COLO829 (cell line): Measurements from ENCODE around the gene ARHGEF12.
A peak's percentile ranks its signal among the peaks of the same experiment; 100 is the strongest.

ENCODE experiments used
- DNase-seq: peaks from one replicate; pipeline ENCODE4 v3.0.0; 2012; ENCODE audit warnings: low spot score

The ARHGEF12 gene

DNA sequence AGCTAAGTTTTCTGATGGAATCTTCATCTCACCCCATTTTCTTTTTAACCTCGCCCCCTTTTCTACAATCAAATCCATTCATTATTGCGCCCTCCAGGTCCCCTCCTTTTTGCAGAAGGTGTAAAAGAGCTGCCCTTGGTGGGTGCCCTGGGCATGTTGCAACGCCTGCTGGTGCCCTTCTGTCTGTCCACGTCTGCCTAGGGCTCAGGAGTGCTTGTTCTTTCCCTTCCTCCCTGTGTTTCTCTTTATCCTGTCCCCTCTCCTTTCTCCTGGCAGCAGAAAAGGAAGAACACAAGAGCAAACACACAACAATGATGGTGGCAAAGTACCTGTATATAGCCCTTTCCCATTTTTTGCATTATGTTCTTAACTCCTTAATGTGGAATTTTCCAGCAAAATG, 17.3 kb upstream of the ARHGEF12 start:
- no peak for DNase-seq

DNA sequence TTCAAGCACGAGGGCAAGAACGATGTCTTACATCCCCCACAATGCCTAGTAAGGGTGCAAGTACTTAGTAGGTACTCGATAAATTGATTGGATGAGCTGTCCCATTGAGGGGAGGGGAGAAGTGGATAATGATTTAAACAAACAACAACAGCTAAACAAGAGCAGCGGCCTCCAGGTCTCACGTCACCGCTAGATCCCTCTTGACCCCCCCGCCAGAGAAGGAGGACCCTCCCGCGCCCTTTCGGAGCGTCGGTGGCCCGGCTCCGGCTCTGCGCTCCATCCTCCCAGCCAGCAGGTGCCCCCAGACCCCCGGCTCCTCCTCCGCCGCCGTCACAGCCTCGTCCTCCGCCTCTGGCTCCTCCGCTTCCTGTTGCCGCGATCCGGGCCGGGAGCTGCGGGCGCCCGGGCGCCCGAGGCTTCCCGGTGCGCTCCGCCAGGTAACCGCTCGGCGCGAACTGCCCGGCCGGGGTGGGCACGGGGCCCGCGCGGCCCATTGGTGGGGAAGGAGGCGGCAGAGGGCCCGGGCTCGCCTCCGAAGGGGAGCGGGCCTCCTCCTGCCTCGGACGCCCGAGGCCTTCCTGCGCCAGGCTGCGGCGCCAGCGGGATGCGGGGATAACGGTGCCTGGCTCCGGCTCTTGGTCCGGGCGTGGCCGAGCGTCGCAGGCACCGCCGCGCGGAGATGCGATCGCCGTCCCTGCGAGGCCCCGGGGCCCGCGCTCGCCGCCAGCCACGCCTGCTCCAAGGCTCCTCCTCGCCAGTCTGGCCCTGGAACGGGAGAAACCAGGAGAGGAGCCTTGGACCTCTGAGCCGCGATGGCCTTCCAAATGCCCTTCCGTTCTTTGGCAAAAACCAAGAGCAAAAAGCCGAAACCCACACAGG, 11.0 kb upstream of the ARHGEF12 start, which contains the start of gene TLCD5:
TLCD5 (plus strand) TSS at position 368 of the 879 bp plus-strand sequence. CDS start 2,143 bp downstream, outside the sequence.
- DNase-seq, result no peak

DNA sequence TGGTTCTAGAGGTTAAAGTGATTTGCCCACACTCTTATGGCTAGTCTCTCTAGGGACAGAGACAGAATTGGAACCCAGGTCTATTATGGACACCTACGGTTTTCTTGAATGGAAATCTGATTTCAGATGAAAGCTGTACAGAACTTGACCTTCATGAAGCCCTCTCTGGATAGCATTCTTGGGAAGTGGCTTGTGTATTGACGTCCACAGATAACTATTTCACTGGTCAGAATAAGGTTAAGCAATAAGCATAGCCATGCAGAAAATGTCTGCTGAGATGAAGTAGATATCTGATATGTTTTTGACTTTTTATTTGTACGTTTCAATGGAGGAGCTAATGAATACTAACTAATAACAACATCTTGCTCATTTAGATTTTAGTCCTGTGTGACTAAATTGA, 10.0 kb upstream of the ARHGEF12 start:
- no peak for DNase-seq

DNA sequence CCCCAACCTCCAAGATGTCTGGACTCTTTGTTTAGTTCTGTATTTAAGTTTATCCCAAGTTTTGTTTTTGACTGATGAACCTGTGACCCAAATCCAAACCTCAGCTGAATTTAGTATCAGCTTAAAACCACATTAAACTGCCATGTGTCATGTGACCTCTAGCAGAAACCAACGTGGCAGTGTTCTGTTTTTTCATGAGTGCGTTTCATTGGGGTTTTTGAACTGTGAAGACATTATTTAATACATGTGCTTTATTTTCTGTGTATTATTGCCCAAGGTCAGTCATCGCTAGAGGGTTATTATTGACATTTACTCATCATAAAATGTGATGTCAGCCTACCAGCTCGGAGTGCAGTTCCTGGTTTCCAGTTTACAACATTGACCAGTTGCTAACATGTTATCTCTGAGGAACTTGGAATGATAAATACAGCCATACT, 9.3 kb upstream of the ARHGEF12 start:
- DNase-seq, result no peak

DNA sequence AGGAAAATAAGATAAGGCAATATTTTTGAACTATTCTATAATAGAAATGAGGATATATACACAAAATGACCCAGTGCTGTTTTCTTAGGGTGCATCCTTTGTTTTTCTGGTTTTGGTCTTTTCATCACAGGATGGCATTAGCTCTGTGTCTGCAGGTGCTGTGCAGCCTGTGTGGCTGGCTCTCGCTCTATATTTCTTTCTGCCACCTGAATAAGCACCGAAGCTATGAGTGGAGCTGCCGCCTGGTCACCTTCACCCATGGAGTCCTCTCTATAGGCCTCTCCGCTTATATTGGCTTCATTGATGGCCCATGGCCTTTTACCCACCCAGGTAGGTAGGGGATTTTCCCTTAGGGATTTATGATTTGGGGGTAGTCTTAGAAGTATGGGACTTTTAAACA, 8.9 kb upstream of the ARHGEF12 start:
- no peak for DNase-seq

DNA sequence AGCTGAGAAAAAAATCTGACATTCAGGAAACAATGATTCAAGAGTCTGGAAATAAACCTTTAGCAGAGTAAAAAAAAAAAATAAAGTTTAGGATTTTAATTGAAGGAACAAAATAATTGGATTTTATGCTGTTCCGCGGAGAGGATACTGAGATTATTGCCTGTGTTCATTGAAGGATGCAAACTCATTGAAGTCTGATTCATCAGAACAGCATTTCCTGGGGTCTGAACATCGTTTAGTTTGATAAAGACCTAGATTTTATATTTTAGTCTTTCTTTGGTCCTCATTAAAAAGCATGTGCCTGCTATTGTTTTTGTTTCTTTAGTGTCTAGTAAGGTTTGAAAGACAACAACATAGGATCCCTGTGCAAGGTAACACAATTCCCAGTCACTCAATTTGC, 6.7 kb upstream of the ARHGEF12 start:
- DNase-seq, result no peak

DNA sequence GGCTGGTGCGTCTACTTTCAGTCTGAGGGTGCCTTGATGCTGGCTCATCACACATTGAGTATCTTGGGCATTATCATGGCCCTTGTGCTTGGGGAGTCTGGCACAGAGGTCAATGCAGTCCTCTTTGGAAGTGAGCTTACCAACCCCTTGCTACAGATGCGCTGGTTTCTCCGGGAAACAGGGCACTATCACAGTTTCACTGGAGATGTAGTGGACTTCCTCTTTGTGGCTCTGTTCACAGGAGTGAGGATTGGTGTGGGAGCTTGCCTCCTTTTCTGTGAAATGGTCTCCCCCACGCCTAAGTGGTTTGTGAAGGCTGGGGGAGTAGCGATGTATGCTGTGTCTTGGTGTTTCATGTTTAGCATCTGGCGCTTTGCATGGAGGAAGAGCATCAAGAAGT, 6.2 kb upstream of the ARHGEF12 start:
- no peak for DNase-seq

DNA sequence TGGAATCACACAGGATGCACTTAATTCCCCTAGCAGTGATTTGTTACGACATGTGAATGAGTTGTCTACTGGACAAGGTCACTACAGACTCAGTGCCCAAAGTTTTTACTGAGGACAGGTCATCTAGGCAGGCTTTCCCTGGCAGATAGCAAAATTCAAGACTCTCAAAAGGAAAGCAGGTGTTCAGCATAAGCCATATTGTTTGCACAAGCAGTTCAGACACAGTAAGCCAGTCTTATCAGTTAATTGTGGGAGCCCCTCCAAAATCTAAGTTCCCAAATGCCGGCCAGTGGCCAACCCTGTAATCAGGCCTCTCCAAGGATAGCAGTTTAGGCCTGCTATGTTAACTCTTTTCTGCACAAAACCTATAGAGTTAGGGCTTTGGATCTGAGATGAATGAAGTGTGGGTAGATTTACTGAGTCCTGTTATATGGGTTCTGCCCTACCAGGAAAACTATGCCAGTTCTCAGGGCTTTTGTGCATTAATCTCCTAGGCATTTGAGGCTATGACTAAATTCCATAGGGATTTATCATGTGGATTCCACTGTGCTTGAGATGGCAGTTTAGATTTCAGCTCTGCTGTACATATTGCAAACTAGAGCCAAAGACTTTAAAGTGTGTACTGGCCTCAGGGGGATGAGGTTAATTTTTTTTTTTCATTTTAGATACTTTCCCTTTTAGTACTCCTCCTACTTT, 4.8 kb upstream of the ARHGEF12 start:
- DNase-seq, result peak; percentile 88

DNA sequence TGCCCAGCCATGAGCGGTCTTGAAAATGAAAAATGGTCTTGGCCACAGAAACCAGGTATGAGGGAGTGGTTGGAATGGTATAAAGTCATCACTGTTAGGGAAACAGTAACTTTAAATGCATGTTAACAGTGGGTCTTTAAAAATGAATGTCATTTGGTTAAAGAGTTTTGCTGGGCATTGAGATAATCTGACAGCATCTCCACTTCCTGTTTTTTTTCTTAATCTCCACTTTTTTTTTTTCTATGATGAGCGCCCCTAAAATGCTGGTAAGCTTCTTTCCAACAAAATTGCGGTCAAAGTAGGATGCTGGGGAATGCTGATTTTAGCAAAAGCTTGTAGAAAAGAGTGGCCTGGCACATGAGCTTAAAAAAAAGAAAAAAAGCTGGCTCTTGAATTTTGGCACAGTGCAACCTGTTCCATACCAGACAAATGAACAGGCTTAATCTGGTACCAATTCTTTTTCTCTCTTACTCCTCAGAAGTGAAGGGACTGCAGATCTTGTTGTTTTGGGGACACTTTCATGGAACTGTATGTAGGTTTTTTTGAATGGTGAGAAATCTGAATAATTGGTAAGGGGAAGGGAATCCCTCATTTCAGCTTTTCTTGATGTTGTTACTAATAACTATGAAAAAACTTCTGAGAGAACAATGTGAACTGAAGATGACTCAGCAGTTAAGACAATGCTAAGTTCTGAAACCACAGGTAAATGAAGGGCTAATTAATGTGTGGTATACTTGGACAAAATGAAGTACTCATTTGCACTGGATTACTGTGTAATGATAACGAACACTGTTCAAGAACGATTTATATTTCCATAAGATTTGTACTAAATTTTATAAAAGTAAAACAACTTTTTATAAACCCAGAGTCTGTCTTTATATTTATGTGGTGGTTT, 3.1 kb upstream of the ARHGEF12 start:
- no peak for DNase-seq

DNA sequence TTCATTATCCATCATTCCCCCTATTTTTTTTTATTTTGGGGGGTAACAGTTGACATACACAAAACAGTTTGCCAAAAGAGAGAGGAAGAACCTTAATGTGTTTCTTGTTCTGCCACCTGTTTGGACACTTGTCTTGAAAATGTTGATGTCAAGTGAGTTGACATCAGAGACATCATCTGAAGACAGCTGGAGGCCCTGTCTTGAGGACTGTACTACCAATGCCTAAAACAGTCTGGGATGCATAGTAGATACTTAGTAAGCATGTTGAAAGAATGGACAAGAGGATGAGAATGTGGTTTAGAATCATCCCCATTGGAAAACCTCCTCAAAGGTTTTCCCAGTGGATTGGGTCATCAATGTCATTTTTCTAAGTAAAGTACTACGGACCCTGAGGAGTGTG, 2.4 kb upstream of the ARHGEF12 start:
- DNase-seq, result no peak

DNA sequence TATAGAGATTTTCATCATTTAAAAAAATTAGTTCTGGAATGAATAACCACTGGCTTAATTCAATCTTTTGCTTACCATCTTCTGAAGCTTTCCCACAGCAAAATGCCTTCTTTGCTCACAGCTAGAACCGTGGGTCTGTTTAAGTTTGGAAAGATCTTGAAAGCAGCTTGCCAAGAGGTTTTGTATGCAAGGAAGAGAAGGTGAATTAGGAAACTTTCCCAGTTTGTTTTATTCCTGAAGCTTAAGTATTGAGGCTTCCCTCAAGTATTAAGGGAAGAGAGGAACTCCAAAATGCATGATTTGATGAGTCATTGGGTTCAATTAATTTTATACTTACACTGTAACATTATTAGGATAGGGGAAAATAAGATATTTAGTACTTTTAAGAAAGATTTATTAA, 1.9 kb upstream of the ARHGEF12 start:
- DNase-seq, result no peak

DNA sequence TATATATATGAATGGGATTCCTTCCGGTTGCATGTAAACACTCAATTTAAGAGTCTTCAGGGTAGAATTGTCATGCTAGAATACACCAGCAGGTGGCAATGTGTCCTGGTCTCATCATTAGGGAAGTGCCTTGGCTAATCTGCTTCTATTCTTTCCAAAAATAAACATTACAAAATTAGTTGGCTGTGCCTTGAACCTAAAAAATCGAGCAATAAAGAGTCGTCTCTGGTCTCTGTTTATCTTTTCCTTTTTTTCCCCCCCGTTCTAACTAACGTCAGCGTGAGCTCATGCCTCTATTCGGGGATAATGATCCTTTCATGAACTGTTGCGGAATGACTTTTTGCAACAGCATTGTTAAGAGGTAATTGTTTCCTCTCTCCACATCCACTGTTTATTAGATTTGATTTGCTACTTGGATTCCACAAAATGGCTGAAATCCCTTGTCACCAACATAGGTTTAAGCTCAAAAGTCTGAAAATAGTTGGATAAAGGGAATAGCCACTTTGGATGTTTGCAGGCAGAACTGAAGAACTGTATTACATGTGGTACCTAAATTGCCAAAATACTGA, 1.2 kb upstream of the ARHGEF12 start:
- peak; percentile 61 for DNase-seq

DNA sequence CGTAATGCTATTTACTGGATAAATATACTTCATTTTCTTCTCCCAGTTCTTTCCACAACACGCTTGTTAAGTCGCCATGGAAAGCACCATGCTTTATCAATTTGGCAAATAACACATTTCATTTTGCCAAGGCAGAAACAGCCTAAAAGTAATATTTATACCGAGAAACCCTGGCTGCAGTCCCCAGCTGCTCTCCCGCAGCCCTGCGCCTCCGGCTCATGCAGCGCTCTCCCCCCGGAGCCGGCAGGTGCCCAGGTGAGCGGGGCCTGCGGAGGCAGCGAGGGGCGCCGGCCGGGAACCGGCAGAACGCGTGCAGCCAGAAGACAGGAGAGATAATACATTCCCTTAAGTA, 681 bp upstream of the ARHGEF12 start:
- no peak for DNase-seq

DNA sequence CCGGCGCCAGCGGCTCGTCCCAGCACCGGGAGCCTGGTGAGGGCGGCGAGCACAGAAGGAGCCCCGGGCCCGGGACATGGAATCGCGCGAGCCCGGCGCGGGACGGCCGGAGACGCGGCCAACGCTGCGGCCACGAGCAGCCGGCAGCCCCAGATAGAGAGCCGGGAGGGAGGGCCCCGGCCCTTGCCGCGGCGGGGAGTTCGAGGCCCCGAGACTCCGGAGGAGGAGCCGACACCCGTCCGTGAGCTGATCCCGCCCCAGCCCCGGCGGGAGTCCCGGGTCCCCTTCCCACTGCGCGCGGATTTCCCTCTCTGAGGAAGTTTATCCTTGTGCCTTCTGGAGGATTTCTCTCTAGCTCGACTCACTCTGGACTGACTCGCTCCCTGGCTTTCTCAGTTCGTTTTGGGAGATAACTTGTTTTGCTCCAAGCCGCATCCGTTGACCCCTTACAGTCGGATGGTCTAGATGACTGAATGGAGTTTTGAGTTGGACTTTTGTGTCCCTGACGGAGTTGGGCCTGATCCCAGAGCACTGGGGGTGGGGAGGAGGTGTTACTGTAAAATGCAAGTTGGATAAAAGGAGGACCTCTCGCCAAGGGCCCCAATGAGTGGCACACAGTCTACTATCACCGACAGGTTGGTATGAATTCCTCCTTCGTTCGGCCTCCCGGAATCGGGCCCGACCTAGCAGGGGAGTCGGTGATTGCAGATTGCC, 585 bp downstream of the ARHGEF12 start:
- DNase-seq, result no peak

DNA sequence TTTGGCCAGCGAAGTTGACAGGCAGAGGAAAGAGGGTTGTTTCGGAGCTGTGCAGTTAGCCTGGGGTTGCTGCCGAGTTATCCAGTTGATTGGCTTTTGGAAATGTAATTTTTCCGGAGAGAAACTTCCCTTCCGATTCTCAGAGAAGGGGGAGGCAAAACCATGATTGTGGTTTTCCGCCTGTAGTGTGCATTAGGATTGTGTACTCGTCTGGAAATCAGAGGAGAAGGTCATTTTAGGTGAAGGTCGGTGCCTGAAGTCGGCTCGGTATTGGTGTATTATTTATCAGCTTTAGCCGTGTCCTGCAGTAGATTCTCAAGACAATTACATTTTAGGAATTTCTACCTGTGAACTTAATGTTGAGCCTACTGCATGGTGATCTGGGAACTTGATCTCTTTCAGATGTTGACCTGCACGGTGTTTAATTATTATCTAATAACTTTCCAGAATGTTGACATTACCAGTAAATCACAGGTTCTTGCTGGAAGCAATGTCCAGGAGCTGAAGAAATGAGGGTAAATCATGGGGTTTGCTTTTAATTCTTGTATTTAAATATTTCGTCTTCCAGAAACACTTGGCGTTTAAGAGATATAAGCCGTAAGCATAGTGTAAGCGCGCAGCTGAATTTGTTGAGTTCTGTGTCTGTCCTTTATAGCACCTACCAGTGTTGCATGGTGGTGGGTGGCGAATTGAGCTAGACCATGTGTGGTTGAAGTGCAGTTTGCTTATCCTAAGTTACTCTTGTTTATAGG, 1.3 kb downstream of the ARHGEF12 start:
- no peak for DNase-seq

DNA sequence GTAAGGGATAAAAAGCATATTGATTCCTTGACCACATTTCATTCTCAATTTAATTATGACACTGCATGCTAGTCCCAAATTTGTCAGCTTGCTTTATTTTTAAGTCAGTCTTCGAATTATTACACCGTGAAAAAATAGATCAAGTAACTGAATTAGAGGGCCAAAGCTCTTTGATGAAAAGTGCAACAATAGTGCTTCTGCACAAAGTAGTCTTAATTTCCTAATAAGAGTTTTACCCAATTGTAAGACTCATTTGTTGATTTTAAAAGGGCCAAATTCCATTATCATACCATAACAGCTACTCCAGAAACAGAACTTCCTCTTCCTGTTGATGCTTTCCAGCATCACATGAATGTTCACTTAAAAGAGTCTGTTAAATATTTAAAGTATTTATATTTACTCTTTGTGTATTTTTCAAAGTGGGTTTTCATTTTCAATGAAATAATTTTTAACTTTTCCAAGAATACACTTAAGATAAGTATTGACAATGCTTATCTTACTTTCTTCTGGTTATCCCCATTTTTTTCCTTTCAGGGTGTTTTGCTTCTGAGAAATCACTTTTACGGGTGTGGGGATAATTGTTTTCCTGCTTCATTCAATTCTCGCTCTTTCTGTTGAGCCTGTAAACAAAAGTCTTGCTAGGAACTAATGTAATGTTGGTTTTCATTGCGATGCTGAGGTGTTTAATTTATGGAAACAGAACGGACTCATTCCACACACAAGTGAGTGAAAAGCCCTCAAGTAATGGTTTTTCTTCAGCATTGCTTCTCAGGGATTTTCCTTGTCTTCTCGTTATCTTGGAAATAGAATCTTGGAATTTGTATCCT, 2.1 kb downstream of the ARHGEF12 start:
- DNase-seq, result no peak

DNA sequence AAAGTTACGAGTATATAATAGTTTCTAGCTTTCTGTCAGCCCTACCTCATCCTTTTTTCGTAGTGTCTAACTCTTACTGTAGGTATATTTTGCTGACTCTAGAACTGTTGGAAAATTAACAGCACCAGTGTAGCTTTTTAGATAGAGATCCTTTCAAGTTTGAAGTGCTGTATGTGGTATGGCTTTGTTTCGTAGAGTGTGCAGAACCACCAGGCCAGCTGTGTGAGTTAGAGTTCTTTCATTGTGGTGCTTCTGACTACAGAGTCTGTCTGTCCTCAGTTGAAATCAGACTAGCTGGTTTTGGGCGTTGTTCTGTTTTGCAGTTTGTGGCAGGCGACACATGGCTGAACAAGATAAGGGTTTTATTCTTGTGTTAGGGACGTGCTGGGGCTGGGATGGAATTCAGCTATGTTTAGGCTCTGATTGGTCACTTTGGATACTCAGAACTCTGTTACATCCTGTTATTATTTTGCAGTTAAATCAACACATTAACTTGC, 3.2 kb downstream of the ARHGEF12 start:
- DNase-seq, result peak; percentile 42

DNA sequence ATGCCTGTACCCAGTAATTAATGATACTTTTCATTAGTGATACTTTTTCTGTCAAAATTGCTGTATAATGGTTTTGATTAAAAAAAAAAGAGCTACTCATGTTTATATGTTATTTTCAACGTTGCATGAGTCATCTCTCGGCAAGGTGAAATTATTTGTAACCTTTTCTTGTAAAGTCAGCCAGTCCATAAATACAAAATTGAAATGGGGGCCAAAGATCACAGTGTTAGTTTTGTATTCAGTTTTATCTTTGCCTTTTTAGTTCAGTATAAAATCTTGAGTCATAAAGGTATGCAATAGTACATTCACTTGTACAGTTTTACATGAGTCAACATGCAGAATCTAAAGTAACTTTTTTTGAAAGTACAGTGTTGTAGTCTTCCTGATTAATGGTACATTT, 4.3 kb downstream of the ARHGEF12 start:
- DNase-seq, result no peak

DNA sequence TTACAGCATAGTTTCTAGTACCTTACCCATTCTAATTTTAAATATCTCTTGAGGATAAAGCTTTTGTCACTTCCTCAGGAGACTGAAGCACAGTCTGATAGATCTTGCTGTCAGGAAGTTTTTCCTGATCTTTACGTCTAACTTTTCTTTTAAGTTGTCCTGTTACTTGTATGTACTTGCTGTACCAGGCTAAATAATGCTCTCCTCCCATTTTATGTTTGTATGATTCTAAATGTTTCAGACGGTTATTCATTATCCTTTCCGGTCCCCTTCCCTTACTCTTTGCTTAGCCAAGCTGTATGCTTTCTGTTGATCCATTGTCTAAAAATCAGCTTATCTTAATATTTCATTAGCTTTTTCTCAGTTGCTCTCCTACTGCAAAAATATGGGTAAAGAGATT, 6.0 kb downstream of the ARHGEF12 start:
- no peak for DNase-seq

DNA sequence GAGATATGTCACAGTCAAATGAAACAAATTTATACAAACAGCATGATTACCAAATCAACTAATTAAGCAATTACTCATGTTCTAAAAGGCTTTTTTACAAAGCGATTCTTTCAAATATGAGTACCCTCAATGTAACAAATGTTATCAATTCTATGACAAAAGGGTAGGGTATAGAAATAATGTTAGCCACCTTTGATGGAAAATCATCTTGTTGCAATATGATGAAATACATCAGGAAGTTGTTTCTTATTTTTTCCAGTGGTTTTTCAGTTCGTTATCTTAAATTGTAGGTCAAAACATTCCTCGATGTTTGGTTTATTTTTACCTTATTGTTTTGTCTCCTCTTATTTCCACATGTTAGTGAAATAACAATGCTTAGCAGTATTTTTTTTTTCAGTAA, 6.5 kb downstream of the ARHGEF12 start:
- no peak for DNase-seq
